GM03348 (cell line): ENCODE data around the gene ZNF771.

Source experiments
- DNase-seq: peaks from one replicate; pipeline ENCODE4 v3.0.0; 2012; ENCODE audit warnings: low spot score

Gene ZNF771

GRCh38 chr16:30398661-30399434 lies 8.6 kb upstream of the ZNF771 start:
- DNase-seq = no peak

DNA sequence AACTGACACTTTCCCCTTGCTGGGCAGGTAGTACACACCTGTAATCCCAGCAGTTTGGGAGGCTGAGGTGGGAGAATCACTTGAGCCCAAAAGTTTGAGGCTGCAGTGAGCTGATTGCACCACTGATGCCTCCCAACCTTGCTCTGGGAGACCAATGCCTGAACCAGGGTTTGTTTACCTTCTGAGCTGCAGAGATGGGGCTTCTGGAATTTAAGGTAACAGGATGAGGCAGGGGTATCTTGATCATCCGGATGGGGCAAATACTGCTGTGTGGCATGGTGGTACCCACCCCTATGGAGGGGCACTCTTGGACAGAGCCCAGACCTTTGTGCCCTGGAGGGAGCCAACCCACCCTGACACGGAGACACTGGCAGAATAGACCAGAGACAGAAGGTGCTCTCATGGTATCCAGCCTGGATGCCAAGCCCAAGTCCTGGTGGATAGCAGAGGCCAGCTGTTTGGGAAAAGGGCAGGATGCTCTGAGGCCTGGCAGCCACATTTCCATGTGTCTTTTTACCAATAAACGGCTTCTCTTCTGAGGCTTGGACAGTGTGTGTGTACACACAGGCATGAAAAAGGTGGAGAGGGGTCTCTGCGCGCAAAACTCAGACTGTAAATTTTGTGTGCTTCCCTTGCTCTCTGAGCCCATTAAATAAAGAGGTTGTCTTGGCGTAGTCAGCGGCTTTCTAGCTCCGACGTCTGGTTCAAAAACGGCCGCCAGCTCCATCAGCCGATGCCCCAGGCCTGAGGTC lies 7.8 kb upstream of the ZNF771 start:
- peak; percentile 8 for DNase-seq

DNA sequence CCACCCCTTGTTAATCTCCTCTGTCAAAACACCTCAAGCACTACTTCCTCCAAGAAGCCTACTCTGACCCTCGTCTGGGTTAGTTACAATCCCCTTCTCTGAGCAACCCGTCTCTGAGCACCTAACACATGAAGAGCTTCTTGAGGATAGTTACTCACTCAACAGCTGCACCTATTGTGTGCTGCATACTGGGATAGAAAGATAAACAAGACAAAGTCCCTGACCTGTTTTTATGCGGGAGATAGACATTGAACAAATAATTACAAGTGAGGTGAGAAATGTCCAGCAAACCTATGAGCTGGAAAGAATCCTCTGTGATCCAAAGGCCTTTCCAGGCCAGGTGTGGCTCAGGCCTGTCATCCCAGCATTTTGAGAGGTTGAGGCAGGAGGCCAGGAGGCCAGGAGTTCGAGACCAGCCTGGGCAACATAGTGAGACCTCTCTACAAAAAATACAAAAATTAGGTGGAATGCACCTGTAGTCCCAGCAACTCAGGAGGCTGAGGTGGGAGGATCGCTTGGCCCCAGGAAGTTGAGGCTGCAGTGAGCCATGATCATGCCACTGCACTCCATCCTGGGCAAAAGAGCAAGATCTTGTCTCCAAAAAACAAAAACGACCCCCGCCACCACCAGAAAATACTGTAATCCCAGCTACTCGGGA lies 5.5 kb upstream of the ZNF771 start:
- no peak for DNase-seq

DNA sequence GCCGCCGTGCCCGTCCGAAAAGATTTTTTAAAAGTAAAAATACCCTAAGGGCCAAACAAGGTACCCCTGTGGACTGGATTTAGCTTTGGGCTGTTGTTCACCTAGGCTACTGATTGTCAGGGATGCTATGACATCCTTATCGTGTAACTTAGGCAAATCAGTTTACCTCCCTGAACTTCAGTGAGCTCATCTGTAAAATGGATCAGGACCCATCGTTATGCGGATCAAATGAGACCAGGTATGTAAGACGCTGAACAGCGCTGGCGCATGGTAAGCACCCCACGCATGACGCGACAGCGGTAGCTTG lies 658 bp upstream of the ZNF771 start:
- DNase-seq = no peak

- DNase-seq = peak; percentile 82
Measured at GRCh38 chr16:30407804-30408534, 563 bp downstream of the ZNF771 start.

DNA sequence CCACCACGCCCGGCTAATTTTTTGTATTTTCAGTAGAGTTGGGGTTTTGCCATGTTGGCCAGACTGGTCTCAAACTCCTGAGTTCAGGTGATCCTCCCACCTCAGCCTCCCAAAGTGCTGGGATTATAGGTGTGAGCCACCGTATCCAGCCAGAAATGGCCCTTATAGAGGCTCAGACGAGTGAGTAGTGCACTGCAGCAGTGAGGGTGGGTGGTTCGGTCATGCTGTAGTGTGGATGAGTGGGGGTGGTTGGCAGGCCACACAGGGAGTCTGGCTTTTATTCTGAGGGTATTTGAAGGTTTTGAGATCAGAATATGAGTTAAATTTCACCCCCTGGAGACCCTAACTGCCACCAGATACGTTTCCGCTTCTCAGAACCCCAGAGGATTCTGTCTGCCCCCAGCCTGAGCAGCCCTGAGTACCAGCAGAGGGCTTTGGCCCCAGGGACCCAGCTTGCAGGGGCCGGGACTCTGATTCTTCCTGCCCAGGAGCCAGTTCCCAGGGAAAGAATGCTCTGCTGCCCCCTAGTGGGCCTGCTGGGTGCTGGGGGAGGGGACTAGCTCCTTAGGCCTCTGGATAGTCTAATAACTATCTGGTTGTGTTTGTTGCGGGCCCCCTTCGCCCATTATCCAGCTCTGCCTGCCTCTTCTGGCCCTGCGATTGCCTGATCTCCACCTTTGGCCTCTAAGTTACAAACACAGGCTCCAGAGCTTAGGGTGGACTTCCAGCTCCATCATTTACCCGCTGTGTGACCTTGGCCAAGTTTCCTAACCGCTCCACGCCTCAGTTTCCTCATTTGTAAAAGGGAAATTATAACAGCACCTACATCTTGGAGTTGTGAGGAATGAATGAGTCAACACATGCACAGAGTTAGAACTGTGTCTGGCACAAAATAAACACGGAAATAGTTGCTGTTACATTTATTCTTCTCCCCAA lies 2.0 kb downstream of the ZNF771 start:
- peak; percentile 93 for DNase-seq

- DNase-seq = no peak
Measured at GRCh38 chr16:30413112-30413806, 5.9 kb downstream of the ZNF771 start.

DNA sequence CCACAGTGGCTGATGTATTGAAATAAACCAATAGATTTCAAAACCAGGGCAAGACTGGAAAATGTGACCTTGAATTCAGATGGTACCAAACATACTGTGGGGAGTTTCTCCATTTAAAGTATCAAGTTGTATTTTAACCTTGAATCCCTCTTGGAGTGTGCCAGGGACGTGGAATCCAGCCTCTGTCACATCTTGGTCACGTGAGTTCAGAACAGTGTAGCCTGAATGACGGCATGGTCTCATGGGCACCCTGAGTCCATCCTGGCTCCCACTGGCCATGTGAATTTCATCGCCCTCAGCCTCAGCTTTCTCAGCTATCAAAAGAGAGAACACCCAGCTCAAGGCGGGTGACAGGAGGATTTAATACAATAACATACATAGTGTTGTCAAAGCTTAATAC lies 6.8 kb downstream of the ZNF771 start:
- no peak for DNase-seq

DNA sequence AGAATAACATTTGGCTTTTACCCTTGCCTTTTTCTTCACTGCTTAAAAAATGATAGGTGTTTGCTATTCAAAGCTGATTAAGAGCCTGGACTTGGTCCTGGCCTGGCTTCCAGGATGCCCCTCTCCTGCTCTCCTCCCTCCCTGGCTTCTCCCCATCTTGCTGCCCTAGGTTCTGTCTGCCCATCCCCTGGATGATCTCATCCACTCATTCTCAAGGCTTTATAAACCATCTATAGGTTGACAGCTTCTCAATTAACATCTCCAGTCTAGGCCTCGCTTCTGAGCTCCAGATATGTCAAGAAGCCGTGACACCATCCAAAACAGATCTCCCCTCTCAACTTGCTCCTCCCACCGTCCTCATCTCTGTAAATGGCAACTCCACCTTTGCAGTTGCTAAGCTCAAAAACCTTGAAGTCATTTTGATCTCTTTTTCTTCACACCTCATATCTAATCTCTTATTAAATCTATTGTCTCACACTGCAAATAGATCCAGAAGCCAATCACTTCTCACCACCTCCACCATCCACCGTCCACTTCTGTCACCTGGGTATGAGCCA lies 8.7 kb downstream of the ZNF771 start:
- DNase-seq = no peak

DNA sequence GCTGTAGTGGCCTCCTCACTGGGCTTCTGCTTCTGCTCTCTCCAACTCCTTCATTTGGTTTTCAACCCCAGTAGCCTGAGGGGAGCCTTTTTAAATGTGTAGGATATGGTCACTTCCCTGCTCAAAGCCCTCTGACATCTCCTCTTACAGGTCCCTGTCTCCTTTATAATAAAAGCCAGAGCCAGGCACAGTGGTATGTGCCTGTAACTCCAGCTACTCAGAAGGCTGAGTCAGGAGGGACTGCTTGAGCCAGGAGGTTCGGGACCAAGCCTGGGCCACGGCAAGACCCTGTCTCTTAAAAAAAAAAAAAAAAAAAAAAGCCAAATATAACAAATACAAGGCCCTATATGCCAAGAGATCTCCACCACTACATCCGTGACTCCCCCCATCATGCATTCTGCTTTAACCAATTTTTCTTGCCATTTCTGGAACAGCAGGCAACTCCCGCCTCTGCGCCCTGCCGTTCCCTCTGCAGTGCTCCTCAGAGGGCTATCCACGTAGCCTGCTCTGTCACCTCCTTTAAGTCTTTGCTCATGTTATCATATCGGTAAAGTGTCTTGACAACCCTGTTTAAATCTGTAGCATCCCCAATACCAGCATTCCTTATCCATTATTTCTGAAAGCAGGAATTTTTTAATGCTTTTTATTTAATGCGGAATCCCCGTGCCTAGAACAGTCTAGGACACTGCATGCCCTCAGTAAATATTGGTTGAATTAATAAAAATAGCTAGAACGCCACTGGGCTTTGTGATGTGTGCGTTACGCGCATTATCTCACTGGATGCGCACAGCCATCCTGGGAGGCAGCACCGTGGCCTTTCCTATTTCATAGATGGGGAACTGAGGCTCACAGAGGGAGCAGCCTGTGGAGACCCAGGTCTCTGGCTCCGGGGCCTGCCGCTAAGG lies 9.5 kb downstream of the ZNF771 start:
- DNase-seq = no peak

GRCh38 chr16:30417529-30418349 lies 10.3 kb downstream of the ZNF771 start:
- peak; percentile 88 for DNase-seq

DNA sequence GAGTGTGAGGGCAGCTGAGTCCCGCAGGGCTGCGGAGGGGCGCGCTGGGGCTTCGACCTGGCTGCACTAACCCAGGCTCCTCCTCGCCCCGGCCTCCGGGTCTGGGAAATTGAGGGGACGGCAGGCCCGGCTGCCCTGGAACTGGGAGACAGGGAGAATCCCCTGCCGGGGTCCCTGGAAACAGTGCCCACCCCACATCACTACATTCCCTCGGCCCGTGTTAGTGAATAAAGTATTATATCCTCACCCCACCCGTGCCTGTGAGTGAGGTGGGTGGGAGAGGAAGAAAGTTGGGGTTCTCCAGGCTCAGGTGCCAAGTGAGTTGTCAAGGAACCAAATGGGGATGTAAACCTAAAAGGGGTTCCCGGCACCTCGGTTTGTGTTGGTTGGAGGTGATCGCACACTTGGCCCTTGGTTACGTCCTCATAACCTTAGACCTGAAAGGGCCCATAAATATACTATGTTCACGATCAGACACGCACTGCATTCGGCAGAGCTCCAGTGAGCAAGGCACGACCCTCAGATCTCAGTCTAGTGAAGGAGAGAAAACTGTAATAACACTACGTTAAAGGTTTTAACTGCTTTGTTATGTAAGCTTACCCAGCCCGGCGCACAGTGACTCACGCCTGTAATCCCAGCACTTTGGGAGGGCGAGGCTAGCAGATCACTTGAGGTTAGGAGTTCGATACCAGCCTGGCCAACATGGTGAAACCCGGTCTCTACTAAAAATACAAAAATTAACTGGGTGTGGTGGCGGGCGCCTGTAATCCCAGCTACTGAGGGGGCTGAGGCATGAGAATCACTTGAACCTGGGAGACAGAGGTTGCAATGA lies 11.2 kb downstream of the ZNF771 start:
- DNase-seq = no peak

DNA sequence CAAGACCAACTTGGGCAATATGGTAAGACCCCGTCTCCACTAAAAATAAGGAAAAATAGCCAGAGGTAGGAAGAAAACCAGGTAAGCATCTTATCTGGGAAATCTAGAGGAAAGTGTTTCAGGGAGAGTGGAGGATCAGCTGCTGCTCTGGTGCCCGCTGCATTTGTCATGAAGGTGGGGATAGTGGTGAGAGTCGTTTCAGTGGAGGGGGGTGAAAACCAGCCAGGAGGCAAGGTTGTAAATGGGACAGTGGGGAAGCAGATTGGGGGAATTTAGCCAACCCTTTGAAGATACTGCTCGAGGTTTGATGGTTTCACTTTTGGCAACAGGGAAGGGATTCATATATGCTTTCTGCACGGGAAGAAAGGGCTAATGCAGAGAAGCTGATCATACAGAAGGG lies 13.6 kb downstream of the ZNF771 start:
- DNase-seq = no peak

DNA sequence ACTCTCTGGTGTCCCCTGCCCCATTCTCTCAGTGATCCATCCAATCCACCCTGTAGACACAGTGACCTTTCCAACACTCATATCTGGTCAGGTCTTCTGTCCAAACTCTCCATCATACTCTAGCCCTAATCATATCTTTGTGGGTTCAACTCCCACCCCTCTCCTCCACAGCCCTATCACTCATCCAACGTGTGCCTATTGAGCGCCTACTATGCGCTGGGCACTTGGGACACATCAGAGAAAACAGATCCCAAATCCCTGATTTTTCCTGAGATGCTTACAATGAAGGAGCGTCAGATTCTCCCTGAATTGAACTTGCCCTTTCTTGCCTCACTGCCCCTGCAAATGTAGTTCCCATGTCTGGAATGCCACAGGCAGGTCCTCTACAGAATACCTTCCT lies 20.6 kb downstream of the ZNF771 start:
- DNase-seq = no peak

DNA sequence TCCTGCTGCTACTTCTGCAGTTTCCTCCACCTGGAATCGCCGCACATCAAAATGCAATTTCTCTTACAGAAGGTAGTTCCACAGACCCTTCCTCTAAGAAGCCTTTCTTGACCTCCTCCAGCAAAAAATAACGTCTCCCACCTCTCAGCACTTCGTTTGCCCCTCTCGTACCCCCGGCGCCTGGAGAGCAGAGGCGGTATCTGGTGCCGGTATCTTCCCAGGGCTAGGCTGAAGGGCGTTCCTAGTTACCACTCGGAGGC lies 21.9 kb downstream of the ZNF771 start:
- DNase-seq = no peak

DNA sequence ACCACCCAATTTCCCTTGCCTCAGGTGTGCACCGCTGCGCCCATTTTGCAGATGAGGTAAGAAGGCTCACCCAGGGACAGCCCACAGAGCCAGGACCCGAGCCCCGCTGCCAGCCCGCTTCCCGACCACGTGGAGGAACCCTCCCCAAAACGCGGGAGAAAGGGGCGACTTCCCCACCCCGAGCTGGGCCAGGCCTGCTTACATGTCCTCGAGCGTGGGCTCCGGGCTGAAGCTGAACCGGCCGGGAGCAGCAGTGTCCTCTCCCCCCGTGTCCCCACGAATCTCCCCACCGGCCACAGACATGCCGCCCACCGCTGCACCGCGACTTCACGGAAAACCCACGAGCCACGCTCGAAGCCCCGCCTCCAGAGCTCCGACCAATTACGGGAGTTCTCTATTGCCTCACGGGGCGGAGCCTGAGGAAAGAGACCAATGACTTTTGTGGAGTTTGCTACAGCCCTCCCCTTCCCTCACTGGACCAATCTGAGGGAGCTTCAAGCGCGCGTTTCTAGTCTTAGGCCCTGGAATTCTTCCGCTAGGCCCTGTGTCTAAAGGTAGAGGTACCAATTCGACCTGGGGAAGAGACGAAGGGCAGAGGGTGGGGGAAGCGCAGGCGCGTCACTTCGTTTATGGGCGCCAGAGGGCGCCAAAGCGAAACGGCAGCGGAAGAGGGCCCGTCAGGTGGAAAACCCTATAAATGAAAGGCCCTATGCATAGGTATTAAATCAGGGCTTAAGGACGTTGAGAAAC lies 22.4 kb downstream of the ZNF771 start, which contains the start of gene DCTPP1:
Gene DCTPP1 (minus strand): TSS at position 353 of the 750 bp plus-strand sequence. CDS start 50 bp downstream, at position 303.
- peak; percentile 96 for DNase-seq

DNA sequence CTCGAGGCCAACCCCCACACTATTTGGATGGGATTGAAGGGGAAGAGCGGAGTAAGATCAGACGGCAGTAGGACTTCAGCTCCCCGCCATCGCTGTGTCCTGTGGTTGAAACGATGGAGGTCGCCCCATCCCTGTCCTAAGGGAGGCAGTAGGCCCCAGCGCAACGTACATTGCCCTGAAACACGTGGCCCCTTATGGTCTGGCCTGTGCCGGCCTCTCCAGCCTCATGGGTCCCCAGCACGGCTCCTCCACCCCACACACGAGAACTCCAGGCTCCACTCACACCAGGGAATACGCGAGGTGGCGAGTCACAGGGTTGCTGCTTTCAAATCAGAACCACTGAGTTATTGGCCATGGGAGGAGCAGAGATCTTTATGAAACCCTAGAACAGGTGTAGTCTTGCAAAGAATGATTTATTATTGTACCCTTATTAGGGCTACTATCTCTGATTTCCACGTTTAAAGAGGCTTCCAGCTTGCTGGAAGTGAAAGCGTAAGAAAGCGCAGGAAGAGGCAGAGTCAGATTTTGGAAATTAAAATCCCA lies 23.1 kb downstream of the ZNF771 start:
- DNase-seq = no peak
